Loucy (cell line): Measurements from ENCODE around the gene ZNF507.

Source experiments
- H2AFZ ChIP-seq: fragments of 200-600 bp; sonication (generic); 2 replicates; pipeline ENCODE4 v1.6.0; 2016; ENCODE audit warnings: antibody characterized with exemption, mild to moderate bottlenecking, low read length, moderate library complexity
- H3F3A ChIP-seq: fragments of 200-600 bp; 2 replicates; pipeline ENCODE4 v1.6.0; 2016; ENCODE audit warnings: antibody characterized with exemption, low read depth, mild to moderate bottlenecking
- H3K27me3 ChIP-seq: fragments of 200-600 bp; sonication (generic); 2 replicates; pipeline ENCODE4 v1.6.1; 2014; ENCODE audit warnings: low read length, mild to moderate bottlenecking; ENCODE audit not compliant: insufficient read depth, poor library complexity, severe bottlenecking
- H3K36me3 ChIP-seq: fragments of 200-600 bp; sonication (generic); 2 replicates; pipeline ENCODE4 v1.6.1; 2016; ENCODE audit warnings: low read length; ENCODE audit not compliant: insufficient read depth
- H3K4me1 ChIP-seq: fragments of 200-600 bp; sonication (generic); 2 replicates; pipeline ENCODE4 v1.5.1; 2014; ENCODE audit warnings: low read length, mild to moderate bottlenecking; ENCODE audit not compliant: insufficient read depth, poor library complexity, severe bottlenecking
- H3K4me2 ChIP-seq: fragments of 200-600 bp; sonication (generic); 2 replicates; pipeline ENCODE4 v1.6.0; 2014; ENCODE audit warnings: antibody characterized with exemption, low read length, low read depth, mild to moderate bottlenecking; ENCODE audit not compliant: poor library complexity, severe bottlenecking
- H3K4me3 ChIP-seq: fragments of 200-600 bp; sonication (generic); 2 replicates; pipeline ENCODE4 v1.5.1; 2014; ENCODE audit warnings: low read length, mild to moderate bottlenecking, mixed read lengths; ENCODE audit not compliant: poor library complexity, severe bottlenecking
- H3K79me2 ChIP-seq: fragments of 200-600 bp; sonication (generic); 2 replicates; pipeline ENCODE4 v1.6.1; 2014; ENCODE audit warnings: low read length; ENCODE audit not compliant: insufficient read depth
- H3K9ac ChIP-seq: fragments of 200-600 bp; sonication (generic); 2 replicates; pipeline ENCODE4 v1.6.0; 2014; ENCODE audit warnings: mild to moderate bottlenecking, low read depth, low read length, moderate library complexity; ENCODE audit not compliant: poor library complexity, severe bottlenecking
- H3K9me2 ChIP-seq: fragments of 200-600 bp; sonication (generic); replicated peaks from 2 replicates; pipeline ENCODE4 v1.6.1; 2016; ENCODE audit warnings: low read depth, low read length, mixed read lengths
- H3K9me3 ChIP-seq: fragments of 200-600 bp; sonication (generic); 2 replicates; pipeline ENCODE4 v1.6.1; 2014; ENCODE audit warnings: mild to moderate bottlenecking, antibody characterized with exemption, low read length, low read depth; ENCODE audit not compliant: insufficient read depth
- H4K20me1 ChIP-seq: fragments of 200-600 bp; sonication (generic); 2 replicates; pipeline ENCODE4 v1.6.0; 2014; ENCODE audit warnings: antibody characterized with exemption, low read length, mild to moderate bottlenecking; ENCODE audit not compliant: insufficient read depth, poor library complexity, severe bottlenecking
- EZH2phosphoT487 ChIP-seq: fragments of 200-600 bp; IDR thresholded peaks from 2 replicates; pipeline ENCODE4 v1.6.1; 2018; ENCODE audit warnings: antibody characterized with exemption, mild to moderate bottlenecking, moderate library complexity, borderline replicate concordance
- TF ChIP-seq, protein P1 (sequence below): fragments of 200-600 bp; sonication (generic); conservative IDR thresholded peaks from 2 replicates; pipeline ENCODE4 v1.5.1; 2014; ENCODE audit warnings: mild to moderate bottlenecking, antibody characterized with exemption, low read length

The ZNF507 gene

DNA sequence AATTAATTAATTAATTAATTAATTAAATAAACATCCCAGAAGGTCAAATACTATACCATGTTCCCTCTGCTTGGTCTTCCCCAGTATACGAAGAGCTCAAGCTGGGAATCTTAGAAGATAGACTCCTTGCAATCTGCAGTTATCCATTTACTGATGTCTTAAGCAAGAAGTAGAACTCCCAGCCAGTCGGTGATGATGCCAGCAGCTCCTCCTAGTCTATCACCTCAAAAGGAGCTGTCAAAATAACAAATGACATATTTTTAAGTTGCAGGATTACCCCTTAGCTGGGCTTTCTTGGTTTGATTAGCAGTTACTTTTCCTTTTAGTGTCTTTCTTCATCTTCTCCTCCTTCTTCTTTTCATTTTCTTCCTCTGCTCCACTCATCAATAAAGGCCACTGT is 6.0 kb upstream of the ZNF507 start:
- Histone ChIP-seq H3K36me3 (no peaks in the 10 kb centered on the region), H3K9ac (no peak overlapping the region), H4K20me1 (no peaks in the 10 kb centered on the region), H3K9me2 (no peaks in the 10 kb centered on the region), H2AFZ (no peak overlapping the region), H3K27me3 (no peaks in the 10 kb centered on the region), H3K9me3 (no peaks in the 10 kb centered on the region), H3K79me2 (no peaks in the 10 kb centered on the region), H3K4me2 (no peak overlapping the region), H3K4me1 (no peaks in the 10 kb centered on the region), H3K4me3 (no peak overlapping the region), H3F3A (no peaks in the 10 kb centered on the region)
- TF ChIP-seq, protein P1, sequence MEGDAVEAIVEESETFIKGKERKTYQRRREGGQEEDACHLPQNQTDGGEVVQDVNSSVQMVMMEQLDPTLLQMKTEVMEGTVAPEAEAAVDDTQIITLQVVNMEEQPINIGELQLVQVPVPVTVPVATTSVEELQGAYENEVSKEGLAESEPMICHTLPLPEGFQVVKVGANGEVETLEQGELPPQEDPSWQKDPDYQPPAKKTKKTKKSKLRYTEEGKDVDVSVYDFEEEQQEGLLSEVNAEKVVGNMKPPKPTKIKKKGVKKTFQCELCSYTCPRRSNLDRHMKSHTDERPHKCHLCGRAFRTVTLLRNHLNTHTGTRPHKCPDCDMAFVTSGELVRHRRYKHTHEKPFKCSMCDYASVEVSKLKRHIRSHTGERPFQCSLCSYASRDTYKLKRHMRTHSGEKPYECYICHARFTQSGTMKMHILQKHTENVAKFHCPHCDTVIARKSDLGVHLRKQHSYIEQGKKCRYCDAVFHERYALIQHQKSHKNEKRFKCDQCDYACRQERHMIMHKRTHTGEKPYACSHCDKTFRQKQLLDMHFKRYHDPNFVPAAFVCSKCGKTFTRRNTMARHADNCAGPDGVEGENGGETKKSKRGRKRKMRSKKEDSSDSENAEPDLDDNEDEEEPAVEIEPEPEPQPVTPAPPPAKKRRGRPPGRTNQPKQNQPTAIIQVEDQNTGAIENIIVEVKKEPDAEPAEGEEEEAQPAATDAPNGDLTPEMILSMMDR, result no peak
- TF ChIP-seq EZH2phosphoT487, result no peak

DNA sequence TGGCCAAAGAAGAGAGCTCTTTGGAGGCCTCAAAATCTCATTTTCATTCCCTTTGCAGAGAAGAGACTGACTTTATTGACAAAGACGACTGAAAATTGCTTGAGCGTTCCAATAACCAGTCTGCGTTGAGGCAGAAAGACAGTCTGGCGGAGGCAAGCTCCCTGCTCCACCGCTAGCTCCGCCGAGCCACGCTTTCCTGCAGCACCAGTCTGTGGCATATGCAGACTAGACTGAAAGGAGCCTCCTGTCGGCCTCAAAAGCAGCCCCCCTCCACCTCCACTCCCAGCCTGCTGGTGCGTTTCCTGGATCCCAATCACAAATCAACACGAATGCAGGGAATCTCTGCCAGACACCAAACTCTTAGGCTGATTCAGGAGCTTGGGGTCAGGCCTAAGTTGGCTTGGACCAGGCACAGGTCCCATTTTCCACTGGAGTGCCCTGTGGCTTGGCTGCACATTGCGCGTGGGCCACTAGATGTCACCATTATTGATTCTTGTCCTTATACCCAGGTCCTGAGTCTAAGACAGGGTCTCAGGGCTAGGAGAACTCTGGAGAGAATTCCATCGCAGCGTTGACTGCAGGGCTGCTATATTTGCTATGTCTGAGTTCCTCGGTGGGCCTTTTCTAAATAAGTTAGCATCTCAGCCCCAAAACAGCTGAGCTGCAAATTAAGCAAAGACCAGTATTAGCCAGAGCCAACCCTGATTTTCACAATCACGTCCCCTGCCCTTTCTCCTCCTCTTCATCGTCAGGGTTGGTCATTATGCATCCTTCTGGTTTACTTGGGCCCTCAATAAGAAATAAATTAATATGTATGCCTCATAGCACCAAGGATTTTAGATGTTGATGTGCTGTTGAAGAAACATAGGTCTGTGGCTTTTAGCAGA is 5.2 kb upstream of the ZNF507 start:
- no peaks in the 10 kb centered on the region for H3K9me2 ChIP-seq
- H3K4me3 ChIP-seq, result no peak overlapping the region
- TF ChIP-seq, protein P1, result peak; percentile 80
- TF ChIP-seq EZH2phosphoT487, result no peak

DNA sequence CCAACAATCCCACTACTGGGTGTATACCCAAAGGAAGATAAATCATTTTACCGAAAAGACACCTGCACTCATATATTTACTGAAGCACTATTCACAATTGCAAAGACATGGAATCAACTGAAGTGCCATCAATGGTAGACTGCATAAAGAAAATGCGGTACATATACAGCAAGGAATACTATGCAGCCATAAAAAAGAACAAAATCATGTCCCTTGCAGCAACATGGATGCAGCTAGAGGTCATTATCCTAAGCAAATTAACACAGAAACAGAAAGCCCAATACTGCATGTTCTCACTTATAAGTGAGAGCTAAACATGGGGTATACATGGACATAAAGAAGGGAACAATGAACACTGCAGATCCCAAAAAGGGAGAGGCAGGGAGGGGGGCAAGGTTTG is 2.7 kb upstream of the ZNF507 start:
- Histone ChIP-seq H3K9ac (no peak overlapping the region), H3K36me3 (no peaks in the 10 kb centered on the region), H3K9me3 (no peaks in the 10 kb centered on the region), H3K9me2 (no peaks in the 10 kb centered on the region), H3K79me2 (peaks cover 21% of the 10 kb centered on the region), H4K20me1 (no peaks in the 10 kb centered on the region), H3F3A (no peaks in the 10 kb centered on the region), H3K4me2 (no peak overlapping the region), H3K4me3 (no peak overlapping the region), H3K27me3 (no peaks in the 10 kb centered on the region), H2AFZ (no peak overlapping the region), H3K4me1 (peaks cover 18% of the 10 kb centered on the region)
- TF ChIP-seq EZH2phosphoT487, result no peak
- TF ChIP-seq, protein P1, result no peak

More for the DNA sequence above, 5.2 kb upstream of the ZNF507 start:
- Histone ChIP-seq H3K4me1 (no peaks in the 10 kb centered on the region), H3K79me2 (no peaks in the 10 kb centered on the region), H3K9ac (no peak overlapping the region), H3K27me3 (no peaks in the 10 kb centered on the region), H3K4me2 (no peak overlapping the region), H2AFZ (no peak overlapping the region), H3K9me3 (no peaks in the 10 kb centered on the region), H3F3A (no peaks in the 10 kb centered on the region), H3K36me3 (no peaks in the 10 kb centered on the region), H4K20me1 (no peaks in the 10 kb centered on the region)
